AG10803 (cell line): ENCODE measurements around the gene MRPL2.
A peak's percentile ranks its signal among the peaks of the same experiment; 100 is the strongest.

ENCODE experiments used
- DNase-seq: peaks from one replicate; pipeline ENCODE4 v3.0.0; 2010; ENCODE audit warnings: low read depth
- H3K4me3 ChIP-seq: 2 replicates; pipeline ENCODE4 v1.5.1; 2011; ENCODE audit warnings: mild to moderate bottlenecking, low read length, control low read depth
- CTCF ChIP-seq: conservative IDR thresholded peaks from 2 replicates; pipeline ENCODE4 v1.5.1; 2011; ENCODE audit warnings: mild to moderate bottlenecking, low read length, control low read depth, inconsistent platforms

MRPL2 gene

GRCh38 chr6:43075670-43076463, 16.6 kb upstream of the MRPL2 start, which contains the start of gene PTK7:
PTK7 (plus strand) TSS chr6:43076314; CDS start chr6:43076489, 175 bp downstream.
- peak; percentile 56 for DNase-seq
- peak within 1 kb of the TSS; percentile 87 for H3K4me3 ChIP-seq
- no peak for TF ChIP-seq CTCF

GRCh38 chr6:43074847-43075669, 15.8 kb upstream of the MRPL2 start:
- DNase-seq: peak; percentile 94
- peak overlapping the region; percentile 75 for H3K4me3 ChIP-seq
- TF ChIP-seq CTCF: peak; percentile 18

- H3K4me3 ChIP-seq: no peak overlapping the region
- TF ChIP-seq CTCF: peak; percentile 77
- peak; percentile 80 for DNase-seq
Observed at GRCh38 chr6:43070028-43070632, 10.9 kb upstream of the MRPL2 start.

GRCh38 chr6:43062818-43063217, 3.6 kb upstream of the MRPL2 start:
- TF ChIP-seq CTCF: no peak
- H3K4me3 ChIP-seq: no peak overlapping the region

GRCh38 chr6:43061861-43062260, 2.6 kb upstream of the MRPL2 start:
- no peak for TF ChIP-seq CTCF
- H3K4me3 ChIP-seq: no peak overlapping the region
- no peak for DNase-seq

More at GRCh38 chr6:43062818-43063217, 3.6 kb upstream of the MRPL2 start:
- no peak for DNase-seq

- H3K4me3 ChIP-seq: peak overlapping the region; percentile 99
- TF ChIP-seq CTCF: no peak
- no peak for DNase-seq
Observed at GRCh38 chr6:43060755-43061633, 1.8 kb upstream of the MRPL2 start.
